GM12864 (cell line): ENCODE measurements around the gene DAPK1.

Experiments used
- DNase-seq: peaks from one replicate; pipeline ENCODE4 v3.0.0-alpha.2; 2011; ENCODE audit warnings: low read depth
- H3K4me3 ChIP-seq: 2 replicates; pipeline ENCODE4 v1.5.1; 2011; ENCODE audit warnings: mild to moderate bottlenecking, low read depth, low read length, control low read depth
- CTCF ChIP-seq: IDR thresholded peaks from 2 replicates; pipeline ENCODE4 v1.5.1; 2011; ENCODE audit warnings: low read depth, mild to moderate bottlenecking, moderate library complexity, low read length, control low read depth, inconsistent platforms; ENCODE audit errors: missing control alignments

Gene DAPK1

GRCh38 chr9:87524061-87524460, 26.4 kb downstream of the DAPK1 start:
- TF ChIP-seq CTCF, result no peak
- no peak overlapping the region for H3K4me3 ChIP-seq
- DNase-seq, result no peak

- no peak overlapping the region for H3K4me3 ChIP-seq
- no peak for TF ChIP-seq CTCF
These were observed 28.1 kb downstream of the DAPK1 start for GRCh38 chr9:87525546-87526303.

GRCh38 chr9:87527211-87527916, 29.7 kb downstream of the DAPK1 start:
- H3K4me3 ChIP-seq, result no peak overlapping the region
- DNase-seq, result no peak
- no peak for TF ChIP-seq CTCF

More at GRCh38 chr9:87525546-87526303, 28.1 kb downstream of the DAPK1 start:
- DNase-seq, result no peak

- DNase-seq, result no peak
- no peak for TF ChIP-seq CTCF
These were observed 31.3 kb downstream of the DAPK1 start for GRCh38 chr9:87528969-87529368.

GRCh38 chr9:87529671-87530070, 32.0 kb downstream of the DAPK1 start:
- H3K4me3 ChIP-seq, result no peak overlapping the region

More at GRCh38 chr9:87528969-87529368, 31.3 kb downstream of the DAPK1 start:
- H3K4me3 ChIP-seq, result no peak overlapping the region

GRCh38 chr9:87530716-87531115, 33.0 kb downstream of the DAPK1 start:
- DNase-seq, result no peak
- TF ChIP-seq CTCF, result no peak
- H3K4me3 ChIP-seq, result no peak overlapping the region

More at GRCh38 chr9:87529671-87530070, 32.0 kb downstream of the DAPK1 start:
- TF ChIP-seq CTCF, result no peak
- DNase-seq, result no peak
